ENCODE measurements around the gene HMGN5.

Gene HMGN5

DNA sequence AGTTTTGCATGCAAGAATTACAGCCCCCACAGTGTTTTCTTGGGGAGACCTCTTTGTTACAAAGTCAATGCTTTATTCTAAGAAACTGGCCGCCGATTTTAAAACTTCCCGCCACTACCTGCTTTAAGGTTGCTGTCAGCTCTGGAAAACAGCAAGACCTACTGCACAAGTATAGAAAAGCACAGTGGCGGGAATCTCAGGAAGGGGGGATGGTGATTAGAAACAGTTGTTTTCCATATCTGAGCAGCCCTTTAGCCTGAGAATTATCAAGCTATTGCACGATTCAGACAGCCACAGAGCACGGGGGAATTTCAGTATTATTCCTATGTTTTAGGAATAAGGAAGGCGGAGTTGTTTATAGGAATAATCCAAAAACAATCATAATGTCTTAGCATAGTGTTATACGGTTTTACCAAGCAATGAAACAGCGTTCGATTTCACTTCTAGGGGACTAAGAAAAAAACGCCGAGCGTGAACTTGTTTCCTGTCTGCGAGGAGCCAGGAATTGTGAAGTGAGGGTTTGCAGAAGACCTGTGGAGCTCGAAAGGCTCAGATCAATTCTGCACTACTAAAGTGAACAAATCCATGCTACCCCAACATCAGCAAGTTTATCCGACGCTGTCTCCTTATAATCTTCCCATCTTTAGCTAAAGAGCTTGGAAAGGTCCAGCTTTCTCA lies 81.3 kb downstream of the HMGN5 start:
- DNase-seq (ENCODE audit: low read depth, low spot score), result no peak

DNA sequence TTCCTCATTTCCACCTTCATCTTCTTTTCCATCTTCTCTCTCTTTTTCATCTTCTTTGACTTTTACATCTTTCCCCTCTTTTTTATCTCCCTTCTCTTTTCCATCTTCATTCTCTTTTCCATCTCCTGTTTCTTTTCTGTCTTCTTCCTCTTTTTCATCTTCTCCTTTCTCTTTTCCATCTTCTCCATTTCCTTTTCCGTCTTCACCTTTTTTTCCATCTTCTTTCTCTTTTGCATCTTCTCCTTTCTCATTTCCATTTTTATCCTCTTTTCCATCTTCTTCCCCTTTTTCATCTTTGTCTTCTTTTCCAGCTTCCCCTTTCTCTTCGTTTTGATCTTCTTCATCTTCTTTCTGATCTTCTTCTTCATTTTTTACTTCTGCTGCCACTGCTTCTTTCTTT lies 87.0 kb downstream of the HMGN5 start:
- no peak for DNase-seq (ENCODE audit: low read depth, low spot score)

DNA sequence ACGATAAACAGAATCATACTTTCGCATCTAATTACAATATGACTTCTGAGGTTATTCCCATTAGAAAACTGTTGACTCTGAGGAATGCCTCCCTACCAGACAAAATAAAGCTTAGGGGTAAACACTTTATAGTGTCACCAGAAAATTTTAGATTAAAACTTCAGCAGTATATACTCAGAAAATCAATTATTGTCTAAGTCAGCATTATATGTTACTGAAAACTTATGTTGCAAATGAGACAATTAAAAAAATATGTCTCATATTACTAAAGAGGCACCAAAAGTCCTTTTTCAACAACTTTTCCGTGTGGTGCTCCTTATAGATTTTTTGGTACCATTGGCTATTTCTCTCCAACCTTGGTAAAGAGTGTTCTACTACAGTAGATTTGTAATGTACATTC lies 91.4 kb downstream of the HMGN5 start:
- DNase-seq (ENCODE audit: low read depth, low spot score), result no peak

DNA sequence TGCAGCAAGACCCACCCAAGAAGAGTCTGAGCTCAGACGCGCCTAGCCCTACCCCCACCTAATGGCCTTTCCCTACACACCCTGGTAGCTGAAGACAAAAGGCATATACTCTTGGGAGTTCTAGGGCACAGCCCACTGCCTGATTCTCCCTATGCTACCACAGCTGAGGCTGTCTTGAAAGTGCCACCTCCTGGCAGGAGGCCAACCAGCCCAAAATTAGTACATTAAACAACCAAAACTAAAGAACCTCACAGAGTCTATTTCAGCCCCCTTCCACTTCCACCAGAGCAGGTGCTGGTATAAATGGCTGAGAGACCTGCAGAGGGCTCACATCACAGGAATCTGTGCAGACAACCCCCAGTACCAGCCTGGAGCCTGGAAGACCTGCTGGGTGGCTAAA lies 119.1 kb downstream of the HMGN5 start:
- DNase-seq (ENCODE audit: low read depth, low spot score), result no peak

Data from activated naive CD8-positive, alpha-beta T cell treated with anti-CD3 and anti-CD28 coated beads, Interleukin-2, amount 50 U/mL, for 16 hours (primary cell).